GM21360 (cell line): Measurements from ENCODE around the gene DYNLL2.
A peak's percentile ranks its signal among the peaks of the same experiment; 100 is the strongest.
"Not testable (repeated sequence)": the region's sequence is repeated elsewhere in the genome, so short reads cannot be mapped to it uniquely, and the experiment has no call there.

Source experiments
- ATAC-seq: cut with Tn5 transposase; IDR thresholded peaks from one replicate; pipeline ENCODE4 v1.9.1; 2021; ENCODE audit warnings: mild to moderate bottlenecking, moderate library complexity; ENCODE audit not compliant: unreplicated experiment

DYNLL2 gene

DNA sequence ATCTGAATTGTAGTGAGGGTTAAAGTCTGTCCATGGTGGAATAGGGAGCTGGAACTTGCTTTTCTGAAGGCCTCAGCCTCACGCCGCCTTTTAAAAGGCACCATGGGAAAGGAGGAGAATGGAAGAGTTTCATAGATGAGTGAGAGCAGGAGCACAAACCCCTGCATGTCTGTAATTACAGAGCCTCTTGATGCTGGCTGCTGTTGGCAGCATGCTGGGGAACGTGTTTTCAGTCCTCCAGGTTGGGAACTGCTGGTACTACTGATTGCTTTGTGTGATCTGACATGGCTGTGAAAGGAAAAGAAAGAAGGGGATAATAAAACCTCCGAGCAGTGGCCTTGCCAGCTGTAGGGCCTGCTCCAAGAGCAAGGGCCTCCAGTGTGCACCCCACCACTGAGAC lies 16.8 kb upstream of the DYNLL2 start:
- no peak for ATAC-seq

- no peak for ATAC-seq
These were observed 10.4 kb upstream of the DYNLL2 start for GRCh38 chr17:58072862-58073261.

DNA sequence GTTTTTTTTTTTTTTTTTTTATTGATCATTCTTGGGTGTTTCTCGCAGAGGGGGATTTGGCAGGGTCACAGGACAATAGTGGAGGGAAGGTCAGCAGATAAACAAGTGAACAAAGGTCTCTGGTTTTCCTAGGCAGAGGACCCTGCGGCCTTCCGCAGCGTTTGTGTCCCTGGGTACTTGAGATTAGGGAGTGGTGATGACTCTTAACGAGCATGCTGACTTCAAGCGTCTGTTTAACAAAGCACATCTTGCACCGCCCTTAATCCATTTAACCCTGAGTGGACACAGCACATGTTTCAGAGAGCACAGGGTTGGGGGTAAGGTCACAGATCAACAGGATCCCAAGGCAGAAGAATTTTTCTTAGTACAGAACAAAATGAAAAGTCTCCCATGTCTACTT lies 10.0 kb upstream of the DYNLL2 start:
- not testable (repeated sequence) for ATAC-seq

GRCh38 chr17:58074406-58074805 lies 8.8 kb upstream of the DYNLL2 start:
- ATAC-seq = not testable (repeated sequence)

GRCh38 chr17:58079300-58080033 lies 3.8 kb upstream of the DYNLL2 start:
- no peak for ATAC-seq

GRCh38 chr17:58081646-58082340 lies 1.4 kb upstream of the DYNLL2 start:
- ATAC-seq = no peak

- ATAC-seq = no peak
These were observed 814 bp upstream of the DYNLL2 start for GRCh38 chr17:58082341-58082869.

DNA sequence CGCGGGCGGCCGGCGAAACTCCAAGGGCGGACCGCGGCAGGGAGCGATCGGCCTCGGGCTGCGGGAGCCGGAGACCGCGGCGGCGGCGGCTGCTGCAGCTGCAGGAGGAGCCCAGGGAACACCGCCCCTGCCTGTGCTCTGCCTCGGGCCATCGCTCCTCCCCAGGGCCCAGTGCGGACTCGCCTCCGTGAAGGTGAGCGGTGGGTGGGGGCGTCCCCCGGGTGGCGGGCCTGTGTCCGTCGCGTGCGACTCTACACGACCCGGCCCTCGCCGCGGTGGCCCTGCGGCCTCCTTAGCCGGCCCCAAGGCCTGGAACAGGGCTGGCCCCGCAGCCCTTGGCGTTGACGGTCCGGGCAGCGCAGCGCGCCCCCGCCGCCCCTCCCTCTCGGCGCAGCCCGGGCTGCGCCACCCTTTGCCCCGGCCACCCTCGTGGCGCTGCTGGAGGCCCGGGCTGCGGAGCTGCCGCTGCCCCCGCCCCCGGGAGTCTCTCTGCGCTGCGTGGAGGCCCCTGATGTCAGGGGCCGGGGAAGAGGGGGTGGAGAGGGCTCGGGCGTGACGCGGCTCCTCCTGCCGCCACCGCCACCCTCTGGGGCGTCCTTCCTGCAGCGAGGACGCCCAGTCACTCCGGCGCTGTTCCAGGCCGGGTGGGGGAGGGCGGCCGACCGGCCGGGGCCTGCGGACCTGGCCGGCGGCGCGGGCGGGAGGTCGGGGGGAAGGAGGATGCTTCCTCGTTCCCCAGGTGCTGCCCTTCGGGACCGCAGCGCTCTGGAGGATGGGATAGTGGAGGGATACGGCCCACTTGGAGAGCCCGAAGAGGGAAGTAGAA lies 485 bp downstream of the DYNLL2 start:
- peak; percentile 44 for ATAC-seq

DNA sequence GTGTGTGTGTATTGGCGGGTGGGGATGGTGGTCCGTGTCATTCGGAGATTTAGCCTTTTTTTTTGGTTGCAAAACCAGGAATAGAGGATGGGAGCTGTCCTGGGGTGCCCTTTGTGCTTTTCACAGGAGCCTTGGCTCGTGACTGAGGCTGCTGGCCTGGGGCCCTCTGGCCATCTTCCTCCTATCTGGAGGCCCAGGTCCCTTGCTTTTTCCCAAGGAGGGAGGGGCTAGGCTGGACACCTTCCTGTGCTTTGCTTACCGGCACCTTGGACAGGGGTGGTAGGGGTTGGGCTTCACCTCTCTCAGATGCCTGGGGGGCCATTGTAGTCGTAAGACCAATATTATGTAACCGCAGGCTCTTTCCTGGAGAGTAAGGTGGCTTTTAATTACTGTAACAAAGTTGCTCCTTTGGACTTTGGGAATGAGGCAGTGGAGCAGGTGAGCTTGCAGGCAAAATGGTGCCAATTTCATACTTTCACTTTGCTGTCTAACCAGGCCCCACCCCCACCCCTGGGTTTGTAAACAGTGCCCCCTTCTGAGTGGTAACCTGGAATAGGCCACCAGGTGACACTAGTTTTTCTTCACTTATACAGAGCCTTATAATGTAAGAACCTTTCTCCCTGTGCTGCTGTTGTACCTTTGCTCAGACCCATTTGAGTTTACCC lies 1.2 kb downstream of the DYNLL2 start:
- no peak for ATAC-seq

DNA sequence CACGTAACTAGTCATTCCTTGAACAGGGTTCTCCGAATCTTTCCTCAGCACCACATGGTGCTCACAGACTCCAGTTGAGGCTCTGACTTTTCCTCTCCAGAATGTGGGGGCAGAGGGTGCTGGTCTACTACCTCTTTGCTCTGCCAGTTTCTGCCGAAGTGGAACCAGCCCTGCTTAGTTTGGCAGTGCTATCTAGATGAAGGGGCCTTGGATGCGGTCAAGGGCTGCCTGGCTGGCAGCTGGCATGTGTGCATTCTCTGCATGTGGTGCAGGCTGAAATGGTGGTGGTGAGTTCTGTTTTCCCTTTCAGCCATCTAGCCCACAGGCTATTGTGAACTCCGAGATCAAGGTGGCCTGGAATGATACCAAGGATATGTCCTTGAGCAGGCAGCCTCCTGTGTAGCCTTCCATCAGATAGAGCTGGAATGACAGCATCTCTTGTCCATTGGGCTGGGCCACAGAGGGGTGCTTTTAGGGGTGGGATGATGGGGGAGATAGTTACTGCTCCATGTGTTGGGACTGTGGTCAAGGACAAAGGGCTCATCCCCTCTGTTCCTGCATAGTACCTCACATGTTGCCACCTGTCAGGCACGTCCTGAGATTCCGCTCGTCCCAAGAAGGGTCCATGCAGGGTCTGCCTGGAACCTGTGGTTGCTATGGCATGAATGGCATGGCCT lies 2.0 kb downstream of the DYNLL2 start:
- ATAC-seq = no peak

GRCh38 chr17:58086953-58087352 lies 3.7 kb downstream of the DYNLL2 start:
- ATAC-seq = no peak

- ATAC-seq = no peak
These were observed 5.4 kb downstream of the DYNLL2 start for GRCh38 chr17:58088624-58089023.

DNA sequence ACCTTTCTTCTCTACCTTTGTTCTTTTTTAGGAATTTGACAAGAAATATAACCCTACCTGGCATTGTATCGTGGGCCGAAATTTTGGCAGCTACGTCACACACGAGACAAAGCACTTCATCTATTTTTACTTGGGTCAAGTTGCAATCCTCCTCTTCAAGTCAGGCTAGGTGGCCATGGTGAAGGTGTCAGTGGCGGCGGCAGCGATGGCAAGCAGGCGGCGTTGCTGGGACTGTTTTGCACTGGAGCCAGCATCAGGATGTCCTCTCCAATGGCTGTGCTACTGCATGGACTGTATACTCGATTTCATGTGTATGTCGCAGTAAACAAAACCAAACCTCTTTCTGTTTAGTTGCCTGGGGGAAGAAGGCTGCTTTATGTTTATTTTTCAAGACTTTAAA lies 5.9 kb downstream of the DYNLL2 start:
- ATAC-seq = no peak

GRCh38 chr17:58091024-58091567 lies 7.9 kb downstream of the DYNLL2 start:
- no peak for ATAC-seq

GRCh38 chr17:58092101-58092796 lies 9.0 kb downstream of the DYNLL2 start:
- no peak for ATAC-seq

GRCh38 chr17:58092797-58093385 lies 9.7 kb downstream of the DYNLL2 start:
- no peak for ATAC-seq

GRCh38 chr17:58094118-58094517 lies 10.9 kb downstream of the DYNLL2 start:
- no peak for ATAC-seq

GRCh38 chr17:58096892-58097291 lies 13.7 kb downstream of the DYNLL2 start:
- ATAC-seq = no peak
